Sigmoid colon (tissue), 4 donors: Measurements from ENCODE around the gene ACTR8.

Source experiments
- POLR2AphosphoS5 ChIP-seq, 4 donors: sonication (generic); formaldehyde crosslinking; IDR thresholded peaks; one replicate each; pipeline ENCODE4 v1.6.1; 2017; ENCODE audit warnings: antibody characterized with exemption in 4 of 4
- TF ChIP-seq, protein P1 (sequence below), 4 experiments: fragments of 450-650 bp in 3 of 4; fragments of 200-600 bp in 1 of 4; IDR thresholded peaks; one replicate each; pipeline ENCODE4 v1.5.1; 2016 to 2019; ENCODE audit warnings: antibody characterized with exemption in 4 of 4, mild to moderate bottlenecking in 3 of 4, moderate library complexity in 2 of 4

- TF ChIP-seq, protein P1, sequence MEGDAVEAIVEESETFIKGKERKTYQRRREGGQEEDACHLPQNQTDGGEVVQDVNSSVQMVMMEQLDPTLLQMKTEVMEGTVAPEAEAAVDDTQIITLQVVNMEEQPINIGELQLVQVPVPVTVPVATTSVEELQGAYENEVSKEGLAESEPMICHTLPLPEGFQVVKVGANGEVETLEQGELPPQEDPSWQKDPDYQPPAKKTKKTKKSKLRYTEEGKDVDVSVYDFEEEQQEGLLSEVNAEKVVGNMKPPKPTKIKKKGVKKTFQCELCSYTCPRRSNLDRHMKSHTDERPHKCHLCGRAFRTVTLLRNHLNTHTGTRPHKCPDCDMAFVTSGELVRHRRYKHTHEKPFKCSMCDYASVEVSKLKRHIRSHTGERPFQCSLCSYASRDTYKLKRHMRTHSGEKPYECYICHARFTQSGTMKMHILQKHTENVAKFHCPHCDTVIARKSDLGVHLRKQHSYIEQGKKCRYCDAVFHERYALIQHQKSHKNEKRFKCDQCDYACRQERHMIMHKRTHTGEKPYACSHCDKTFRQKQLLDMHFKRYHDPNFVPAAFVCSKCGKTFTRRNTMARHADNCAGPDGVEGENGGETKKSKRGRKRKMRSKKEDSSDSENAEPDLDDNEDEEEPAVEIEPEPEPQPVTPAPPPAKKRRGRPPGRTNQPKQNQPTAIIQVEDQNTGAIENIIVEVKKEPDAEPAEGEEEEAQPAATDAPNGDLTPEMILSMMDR (IDR thresholded peaks at IDR 0.05) = no peak
- TF ChIP-seq POLR2AphosphoS5 (IDR thresholded peaks at IDR 0.05) = peak in 1 of 4 donors; percentile 19
Observed at GRCh38 chr3:53846134-53846850, 35.7 kb downstream of the ACTR8 start, which contains the start of the genes CHDH and IL17RB.
